Activated naive CD4-positive, alpha-beta T cell treated with anti-CD3 and anti-CD28 coated beads, Interleukin-2, amount 10 ng/mL, durations not matched to agents 5 hours and 36 hours (primary cell): Measurements from ENCODE around the gene NPVF. TPM values are rescaled to one million over a fixed set of nuclear protein-coding genes. Genes with fewer than 3 reads are reported as not detected.

Experiments
- total RNA-seq, 2 experiments: library from RNA; stranded (reverse); gene quantifications; one replicate each; pipeline ENCODE4 v1.2.3, GENCODE V29; 2021

Gene NPVF, protein sequence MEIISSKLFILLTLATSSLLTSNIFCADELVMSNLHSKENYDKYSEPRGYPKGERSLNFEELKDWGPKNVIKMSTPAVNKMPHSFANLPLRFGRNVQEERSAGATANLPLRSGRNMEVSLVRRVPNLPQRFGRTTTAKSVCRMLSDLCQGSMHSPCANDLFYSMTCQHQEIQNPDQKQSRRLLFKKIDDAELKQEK
- total RNA-seq: not detected

DNA sequence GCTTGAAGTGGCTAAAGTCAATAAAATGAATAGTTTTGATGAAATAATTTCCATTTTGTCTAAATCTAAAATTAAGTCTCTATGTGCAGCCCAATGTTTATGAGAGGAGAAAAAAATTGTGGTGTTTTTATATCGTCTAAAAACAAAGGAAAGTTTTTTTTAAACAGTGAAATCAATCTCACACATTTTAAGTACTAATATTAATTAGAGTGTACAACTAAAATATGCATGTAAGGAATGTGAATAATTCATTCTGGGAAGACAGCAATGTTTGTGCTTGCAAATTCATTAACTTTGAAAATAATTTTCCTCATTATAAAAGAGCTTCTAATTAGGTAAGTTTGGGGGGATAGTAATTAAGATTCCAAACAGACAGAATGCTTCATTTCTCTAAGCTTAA is at the start of gene NPVF:
Gene NPVF (minus strand): TSS at position 101 of the 400 bp plus-strand sequence. CDS start 47 bp downstream, at position 54.

Other genes with a start within 250 kb of the NPVF start
- 10 to 100 TPM; 76.6 to 78.8 TPM for gene OSBPL3, start 248.3 kb downstream of the NPVF start, total RNA-seq
- 10 to 100 TPM; 72.8 to 81.9 TPM for gene CYCS, start 103.2 kb downstream of the NPVF start, total RNA-seq